GF-D8 (cell line): ENCODE data around the gene HOXC12.

ENCODE experiments used
- DNase-seq: peaks from one replicate; lab custom pipeline; 2025; lab: John Stamatoyannopoulos, UW

The HOXC12 gene

DNA sequence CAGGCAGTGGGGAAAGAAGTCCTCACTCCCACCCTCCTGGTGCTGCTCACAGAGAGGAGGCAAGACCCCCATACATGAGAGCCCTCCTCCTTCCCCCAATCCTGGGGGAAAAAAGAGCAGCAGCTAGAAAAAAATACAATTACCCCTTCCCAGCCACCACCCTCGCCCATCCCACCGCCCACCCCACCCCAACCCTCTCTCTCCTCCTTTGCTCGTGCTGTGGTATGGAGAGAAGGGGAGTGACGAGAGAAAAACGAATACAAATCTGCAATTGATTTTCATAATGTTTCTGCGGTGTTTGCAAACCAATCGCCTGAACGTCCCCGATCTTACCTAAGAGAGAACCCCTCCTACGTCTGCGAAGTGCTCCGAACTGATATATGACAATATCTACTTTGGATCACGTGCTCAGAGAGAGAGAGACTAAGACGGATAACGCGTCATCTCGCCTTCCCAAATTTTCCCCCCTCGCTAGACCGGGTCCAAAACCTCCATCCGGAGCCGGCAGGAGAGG is 18.1 kb downstream of the HOXC12 start, which contains the start of gene HOXC11:
Gene HOXC11 (plus strand): TSS at position 405 of the 514 bp plus-strand sequence. CDS start 116 bp downstream, outside the sequence.
- no peak for DNase-seq

DNA sequence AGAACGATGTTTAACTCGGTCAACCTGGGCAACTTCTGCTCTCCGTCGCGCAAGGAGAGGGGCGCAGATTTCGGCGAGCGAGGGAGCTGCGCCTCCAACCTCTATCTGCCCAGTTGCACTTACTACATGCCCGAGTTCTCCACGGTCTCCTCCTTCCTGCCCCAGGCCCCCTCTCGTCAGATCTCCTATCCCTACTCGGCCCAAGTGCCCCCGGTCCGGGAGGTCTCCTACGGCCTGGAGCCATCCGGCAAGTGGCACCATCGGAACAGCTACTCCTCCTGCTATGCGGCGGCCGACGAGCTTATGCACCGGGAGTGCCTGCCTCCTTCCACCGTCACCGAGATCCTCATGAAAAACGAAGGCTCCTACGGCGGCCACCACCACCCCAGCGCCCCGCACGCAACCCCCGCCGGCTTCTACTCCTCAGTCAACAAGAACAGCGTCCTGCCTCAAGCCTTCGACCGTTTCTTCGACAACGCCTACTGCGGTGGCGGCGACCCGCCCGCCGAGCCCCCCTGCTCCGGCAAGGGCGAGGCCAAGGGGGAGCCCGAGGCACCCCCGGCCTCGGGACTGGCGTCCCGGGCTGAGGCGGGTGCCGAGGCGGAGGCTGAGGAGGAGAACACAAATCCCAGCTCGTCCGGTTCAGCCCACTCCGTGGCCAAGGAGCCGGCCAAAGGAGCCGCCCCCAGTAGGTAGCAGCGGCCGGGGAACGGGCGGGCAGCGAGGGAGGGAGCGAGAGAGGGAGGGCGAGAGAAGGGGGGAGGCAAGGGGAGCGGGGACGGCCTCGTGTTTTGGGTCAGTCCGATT is 18.7 kb downstream of the HOXC12 start:
- no peak for DNase-seq

DNA sequence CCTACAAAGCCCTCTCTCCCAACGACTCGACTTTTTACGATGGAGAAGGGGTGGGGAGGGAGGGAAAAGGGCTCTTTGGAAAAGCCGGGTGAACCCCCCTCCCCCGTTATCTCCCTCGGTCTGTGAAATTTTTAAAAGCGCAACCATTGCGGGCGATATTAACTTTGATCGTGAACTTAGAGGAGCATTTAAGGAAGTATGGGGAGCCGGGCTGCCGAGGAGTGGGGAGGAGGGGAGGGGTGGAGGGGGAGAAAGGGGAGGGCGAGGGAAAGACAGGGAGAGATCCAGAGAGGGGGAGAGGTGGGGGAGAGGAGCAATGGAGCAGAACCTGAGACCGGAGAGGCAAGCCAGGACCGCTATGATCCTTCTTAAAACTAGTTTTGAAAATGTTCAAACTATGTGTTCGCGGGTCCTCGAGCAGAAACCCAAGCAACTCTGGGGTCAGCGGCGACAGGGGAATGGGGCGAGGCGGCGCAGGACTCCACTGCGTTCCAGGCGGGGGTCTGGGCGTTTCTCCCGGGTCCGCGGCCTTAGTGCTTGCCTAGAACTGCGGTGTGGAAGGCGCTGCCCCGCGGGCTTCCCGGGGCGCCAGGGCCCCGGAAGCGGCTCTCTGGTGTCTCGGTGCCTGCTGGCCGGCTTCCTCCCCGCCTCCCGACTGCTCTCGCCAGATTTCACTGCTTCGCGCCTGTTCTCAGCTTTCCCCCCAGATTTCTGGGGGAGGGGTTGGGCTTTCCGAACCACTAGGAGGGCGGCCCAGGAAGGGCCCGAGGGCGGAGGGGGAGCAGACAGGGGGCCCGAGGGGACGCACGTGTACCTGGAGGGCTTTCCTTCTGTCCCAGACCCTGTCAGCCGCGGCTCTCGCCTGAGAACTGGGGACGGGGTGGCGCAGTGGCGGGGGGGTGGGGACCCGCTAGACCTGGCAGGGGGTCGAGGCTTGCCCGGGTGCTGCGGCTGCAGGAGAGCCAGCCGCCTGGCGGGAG is 19.7 kb downstream of the HOXC12 start, which contains the start of gene HOTAIR:
Gene HOTAIR (minus strand): TSS at position 871 of the 980 bp plus-strand sequence.
- no peak for DNase-seq

DNA sequence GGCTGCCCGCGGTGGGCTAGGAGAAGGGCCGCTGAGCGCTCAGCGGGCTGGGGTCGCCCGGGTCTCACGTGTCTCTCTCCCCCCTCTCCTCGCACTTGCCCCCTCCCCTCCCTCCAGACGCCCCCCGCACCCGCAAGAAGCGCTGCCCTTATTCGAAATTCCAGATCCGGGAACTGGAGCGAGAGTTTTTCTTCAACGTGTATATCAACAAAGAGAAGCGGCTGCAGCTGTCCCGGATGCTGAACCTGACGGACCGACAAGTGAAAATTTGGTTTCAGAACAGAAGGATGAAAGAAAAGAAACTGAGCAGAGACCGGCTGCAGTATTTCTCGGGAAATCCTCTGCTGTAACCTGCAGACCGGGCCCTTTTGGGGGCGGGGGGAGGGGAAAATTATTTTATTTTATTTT is 20.4 kb downstream of the HOXC12 start:
- no peak for DNase-seq

DNA sequence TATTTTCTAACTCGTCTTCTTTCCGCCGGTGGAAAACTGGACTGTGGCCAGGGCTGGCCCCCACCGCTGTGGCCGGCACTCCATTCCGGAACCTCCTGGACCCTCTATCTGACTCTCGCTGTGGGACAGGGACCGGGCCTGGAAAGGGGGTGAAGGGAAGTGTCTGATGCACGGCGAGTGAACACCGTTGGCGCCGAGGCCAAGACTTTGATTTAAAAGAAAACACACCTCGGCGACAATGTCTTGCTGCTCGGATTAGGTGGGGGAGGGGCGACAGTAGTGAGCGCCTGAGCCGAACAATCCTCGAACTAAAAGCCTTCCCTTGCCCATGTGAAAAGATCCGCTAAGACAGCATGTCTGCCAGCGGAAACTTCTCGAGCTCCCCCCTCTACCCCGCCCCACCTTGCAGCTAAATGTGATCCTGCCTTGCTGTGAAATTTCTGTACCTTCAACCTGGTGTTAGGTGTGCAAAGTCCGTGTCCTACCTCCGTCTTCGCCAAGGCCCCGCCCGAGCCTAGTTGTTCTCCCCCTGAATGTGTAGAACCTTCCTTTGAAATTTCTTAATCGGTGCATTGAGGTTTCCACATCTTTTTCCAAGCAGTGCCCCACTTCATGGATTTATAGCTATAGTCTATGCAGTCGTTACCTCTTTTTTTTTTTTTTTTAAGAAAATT is 20.9 kb downstream of the HOXC12 start:
- no peak for DNase-seq

DNA sequence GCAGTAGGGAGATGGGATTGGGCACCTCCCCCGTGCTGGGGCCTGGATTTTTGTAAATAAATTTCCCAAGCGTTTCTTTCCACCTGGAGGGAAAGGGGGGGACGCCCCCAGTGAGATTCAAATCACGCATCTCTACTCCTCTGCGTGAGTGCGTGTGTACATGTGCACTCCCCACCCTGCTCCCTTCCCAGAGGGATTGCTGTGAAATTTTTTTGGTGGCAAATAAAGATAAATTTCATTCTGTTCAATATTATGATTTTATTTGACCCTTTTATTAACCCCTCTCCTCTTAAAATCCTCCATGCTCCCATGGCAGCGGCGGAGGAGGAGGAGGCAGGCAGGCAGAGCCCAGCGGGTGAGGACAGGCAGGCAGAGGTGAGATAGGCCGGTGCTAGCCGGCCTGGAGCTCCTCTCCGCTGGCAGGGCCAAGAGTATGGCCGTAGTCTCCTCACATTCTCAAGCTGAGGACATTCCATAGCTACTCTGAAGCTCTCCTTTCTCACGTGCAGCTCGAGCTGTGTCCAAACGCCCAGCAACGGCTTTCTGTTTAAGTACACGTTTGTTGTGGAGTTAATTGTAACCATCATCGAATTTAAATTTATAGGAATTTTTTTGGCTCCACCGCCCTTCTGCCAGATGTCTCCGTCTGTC is 21.6 kb downstream of the HOXC12 start:
- no peak for DNase-seq

DNA sequence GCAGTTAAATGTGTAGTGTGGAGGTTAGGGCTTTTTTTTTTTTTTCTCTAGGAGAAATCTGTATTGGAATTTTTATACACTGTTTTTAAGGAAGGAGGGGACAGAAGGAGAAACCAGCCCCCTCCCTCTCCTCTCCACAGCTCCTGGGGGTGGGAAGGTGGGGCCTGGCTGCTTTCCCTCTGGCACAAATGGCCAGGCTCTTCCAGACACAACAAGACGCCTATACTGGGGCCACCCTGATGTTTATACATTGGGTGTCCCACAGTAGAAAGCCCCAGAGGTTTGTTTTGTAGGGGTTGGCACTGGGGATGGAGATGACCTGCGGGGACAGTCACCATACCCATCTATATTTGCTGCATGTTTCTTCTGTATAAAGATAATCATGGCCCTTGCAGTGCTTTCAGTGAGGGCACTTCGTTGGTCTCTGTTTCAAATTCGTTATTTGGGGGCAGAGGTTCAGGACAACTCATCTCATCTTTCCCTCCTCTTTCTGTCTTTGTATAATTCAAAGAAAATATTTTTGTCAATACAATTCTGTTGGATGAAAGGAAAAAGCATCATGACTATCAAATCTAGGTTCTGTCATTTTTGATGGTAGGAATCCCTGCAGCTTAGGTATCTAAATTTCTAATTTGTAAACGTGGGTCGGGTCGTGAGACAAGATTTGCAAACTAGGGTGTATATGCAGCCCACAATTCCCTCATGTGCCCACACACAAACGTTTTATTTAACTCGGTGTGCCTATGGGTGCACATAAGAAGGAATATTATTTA is 22.3 kb downstream of the HOXC12 start:
- no peak for DNase-seq

DNA sequence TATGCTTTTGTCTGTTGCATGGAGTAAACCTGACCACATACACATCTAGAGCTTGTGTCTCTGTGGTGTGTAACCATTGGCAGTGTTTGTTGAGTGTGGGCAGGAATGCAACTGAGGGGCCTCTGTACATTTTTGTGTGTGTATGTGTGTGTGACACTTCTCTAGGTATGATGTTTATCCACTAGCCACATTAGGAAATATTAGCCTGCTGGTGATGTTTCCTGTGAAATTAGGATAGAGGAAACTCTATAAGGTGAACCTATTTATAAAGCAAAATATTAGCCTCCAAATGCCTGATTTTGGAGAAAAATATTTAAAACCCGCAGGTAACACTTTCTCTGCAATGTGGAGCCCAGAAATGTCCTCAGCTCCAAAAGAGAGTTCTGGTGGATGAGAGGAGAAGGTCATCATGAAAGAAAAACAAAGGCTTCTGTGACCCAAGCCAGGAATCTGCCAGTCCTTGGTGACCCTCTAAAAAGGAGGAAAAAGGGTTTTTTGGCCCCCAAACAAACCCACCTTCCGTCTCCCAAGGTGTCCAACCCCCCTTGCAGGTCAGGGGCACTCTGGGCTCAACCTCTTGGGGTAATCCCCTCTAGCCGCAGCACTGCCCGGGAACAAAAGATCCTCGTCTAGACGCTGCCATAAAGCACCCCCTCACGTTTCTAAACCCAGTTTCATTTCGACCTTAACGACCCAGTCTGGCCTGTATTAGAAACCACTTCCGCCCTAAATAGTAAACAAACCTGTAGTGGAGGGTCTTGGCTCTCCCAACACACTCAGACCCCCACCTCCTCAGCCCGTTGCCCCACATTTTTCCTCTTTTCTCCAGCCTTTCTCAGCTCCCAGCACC is 23.1 kb downstream of the HOXC12 start:
- no peak for DNase-seq

DNA sequence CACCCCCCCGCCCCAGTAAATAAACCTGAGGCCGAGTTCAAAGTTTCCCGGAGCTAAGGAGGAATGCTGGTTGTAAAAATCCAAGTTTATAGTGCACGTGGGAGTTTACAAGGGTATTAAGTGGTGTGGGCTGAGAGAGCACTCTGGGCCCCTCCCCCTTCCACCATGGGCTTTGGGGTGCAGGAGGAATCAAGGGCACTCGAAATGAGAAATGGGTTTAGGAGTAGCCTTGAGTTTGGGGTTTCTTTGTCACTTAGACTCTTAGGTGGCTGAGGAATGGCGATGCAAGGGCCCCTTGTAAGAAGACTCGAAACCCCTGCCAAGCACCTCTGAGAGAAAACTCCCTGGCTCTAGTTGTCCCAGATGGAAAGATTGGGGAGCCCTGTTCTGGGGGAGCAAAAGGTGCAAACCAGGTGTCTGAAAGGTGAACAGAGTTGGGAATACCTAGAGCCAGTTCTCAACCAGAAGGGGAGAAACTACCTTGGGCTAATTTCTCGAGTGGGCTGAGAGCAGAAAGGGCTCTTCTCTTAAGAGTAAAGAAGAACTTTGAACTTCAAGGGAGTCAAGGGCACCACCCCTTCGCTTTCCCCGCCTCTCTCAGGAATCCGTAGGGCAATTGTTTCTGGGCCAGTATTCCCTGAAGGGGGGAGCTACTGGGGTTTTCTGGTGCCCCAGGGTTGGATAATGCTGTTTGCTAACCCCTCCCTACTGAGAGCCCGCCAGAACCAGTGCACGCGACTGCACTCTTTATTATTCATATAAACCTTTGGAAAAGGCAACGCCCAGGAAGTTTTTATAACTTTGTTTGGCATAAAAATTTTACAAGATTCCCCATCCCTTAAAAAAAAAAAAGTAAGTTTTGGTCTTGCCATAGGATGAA is 24.0 kb downstream of the HOXC12 start:
- no peak for DNase-seq

DNA sequence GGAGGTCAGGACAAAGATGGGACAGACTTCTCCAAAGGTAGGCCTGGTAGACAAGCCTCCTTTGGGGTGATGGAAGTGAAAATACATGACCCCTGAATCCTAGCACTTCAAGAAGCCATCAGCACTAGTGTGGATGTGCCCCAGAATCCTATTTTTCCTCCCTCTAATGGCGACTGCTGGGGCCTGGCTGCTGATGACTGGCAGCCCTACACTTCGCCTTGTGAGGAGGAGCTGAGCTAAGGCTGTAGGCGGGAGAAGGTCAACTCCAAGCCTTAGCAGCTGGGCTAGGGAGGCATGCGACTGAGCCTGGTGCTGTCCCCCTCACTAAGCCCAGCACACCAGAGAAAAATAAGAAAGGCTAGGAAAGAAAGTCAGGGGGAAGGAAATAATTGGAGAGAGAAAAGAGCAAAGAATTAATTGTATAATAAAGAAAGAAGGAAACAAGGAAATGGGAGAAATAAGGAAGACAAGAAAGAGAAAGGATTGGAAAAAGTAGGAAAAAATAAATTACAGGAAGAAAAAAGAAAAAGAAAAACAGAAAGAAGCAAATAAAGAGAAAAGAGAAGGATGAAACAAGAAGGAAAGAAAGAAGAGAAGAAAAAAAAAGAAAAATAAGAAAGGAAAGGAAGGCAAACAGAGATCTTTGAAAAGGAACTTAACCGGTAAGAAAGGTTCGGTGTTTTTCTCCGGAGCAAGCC is 25.6 kb downstream of the HOXC12 start:
- no peak for DNase-seq

DNA sequence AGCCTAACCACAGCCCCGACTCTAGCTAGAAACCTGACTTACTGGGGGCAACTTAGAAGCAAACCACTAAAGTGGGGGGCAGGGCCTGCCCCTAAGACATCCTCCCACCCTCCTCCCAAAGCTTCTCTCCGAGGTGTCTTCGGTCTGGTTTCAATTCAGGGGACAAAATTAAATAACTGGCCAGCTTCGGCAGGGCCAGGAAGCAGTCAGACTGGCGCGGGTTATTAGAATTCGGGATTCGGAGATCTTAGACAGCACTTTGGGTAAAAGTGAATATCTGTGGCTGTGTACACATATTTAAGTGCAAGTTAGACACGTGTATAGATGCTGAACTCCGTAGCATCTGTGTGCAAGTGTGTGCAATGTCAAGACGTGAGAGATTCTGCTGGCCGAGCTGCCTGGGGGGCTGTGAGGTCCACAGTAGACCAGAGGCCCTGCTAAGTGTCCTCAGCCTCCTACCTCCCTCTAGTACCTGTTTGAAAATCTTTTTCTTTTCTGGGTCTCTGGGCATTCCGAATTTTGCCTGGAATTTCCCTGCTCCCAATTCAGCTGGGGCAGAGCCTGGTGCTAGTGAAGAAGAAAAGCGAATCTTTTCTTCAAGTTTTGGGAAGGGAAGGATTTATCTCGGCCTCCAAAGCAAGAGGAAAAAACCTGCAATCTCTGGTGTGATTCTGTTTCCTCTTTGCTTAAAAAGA is 26.2 kb downstream of the HOXC12 start:
- no peak for DNase-seq

DNA sequence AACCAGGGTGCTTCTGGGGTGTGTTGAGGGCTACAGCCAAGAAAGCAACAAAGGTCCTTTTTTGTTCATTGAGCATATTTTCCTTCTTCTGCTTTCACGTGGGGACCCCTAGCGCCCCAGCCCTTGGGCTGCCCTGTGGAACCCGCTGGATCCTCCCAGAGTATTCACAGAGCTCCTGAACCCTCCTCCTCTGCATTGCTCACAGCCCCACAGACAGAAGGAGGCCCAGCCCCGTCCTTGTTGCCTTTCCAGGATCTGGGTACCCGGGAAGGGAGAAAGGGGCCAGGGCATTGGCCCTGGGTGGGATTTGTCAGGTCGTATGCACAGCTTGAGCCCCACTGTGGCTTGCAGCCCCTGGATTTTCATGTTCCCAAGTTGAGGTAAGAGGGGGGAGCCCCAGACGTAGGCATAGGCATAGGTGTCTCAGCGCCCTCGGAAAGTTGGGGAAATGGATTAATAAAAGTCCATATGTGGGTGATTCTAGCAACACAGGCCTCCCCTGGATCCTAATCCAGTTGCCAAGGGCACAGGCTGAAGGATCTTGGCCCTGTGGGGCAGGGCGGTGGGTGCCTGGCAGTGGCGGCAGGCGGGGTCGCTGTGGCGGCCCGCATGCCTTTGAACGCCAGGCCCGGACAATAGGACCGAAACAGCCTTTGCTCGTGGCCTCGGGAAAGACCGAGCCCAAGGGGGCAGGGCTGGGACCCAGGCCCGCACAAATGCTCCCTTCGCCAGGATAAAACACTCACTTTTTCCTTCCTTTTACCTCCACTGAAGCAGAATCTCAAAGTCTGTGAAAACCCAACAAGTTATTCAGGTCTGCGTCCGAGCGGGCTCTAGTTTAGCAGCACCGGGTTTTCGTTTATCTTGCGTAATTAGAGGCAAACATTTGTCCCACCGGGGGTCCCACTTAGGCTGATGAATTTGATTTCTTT is 27.2 kb downstream of the HOXC12 start:
- DNase-seq, result no peak

DNA sequence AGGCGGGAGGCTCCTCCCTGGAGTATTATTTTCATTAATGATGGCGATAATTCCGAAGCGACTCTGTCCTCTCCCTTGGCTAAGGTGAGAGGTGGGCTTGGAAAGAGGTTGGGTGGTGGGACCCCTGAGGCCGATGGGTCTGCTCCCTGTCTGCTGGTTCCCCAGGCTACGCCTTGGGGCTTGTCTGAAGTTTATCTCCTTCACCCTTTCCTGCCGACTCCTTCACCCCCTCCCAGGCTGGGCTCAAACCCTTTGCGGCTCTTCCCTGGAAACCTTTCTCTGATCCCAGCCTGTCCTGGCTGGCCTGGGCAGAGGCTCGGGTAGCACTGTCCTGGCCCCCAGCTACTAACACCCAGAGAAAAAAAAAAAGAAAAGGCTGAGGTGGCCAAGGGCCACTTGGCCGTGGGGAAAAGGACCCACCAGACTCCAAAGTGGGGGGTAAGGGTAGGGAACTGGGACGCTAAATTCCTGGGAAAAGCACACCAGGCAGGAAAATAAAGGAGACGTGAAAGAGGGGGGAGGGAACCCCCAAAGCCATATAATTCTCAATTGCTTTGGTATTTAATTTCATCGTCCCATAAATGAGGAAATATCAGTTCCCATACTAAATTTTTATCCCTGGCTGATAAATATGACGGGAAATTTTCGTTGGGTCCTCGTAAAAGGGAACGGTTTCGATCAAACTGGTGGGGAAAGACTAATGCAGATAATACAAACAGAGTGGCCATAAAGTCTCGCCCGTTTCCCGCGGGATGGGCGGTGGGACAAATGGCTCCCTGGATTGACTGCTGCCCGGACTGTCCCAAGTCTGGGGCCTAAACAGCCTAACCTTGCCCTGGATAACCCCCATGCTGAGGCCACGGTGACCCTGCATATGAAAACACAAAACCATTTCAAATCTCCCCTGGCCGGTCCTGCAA is 28.2 kb downstream of the HOXC12 start:
- no peak for DNase-seq

DNA sequence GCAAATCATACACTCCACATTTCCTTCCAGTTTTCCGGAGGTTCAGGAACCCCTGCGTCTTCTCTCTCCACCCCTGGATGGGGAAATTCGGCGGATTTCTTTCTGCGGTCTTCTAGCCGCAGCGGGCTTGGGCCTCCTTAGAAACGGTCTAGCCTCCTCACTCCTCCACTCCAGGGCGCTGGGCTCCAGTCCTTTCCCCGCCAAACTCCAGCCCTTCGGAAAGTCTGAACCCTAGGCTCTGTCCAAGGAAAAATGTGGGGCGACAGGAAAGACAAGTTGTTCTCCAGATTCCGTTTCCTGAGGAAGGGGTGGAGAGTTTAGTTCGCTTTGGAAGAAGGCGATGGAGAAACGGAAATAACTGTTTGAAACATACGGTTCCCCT is 28.9 kb downstream of the HOXC12 start:
- DNase-seq, result no peak

DNA sequence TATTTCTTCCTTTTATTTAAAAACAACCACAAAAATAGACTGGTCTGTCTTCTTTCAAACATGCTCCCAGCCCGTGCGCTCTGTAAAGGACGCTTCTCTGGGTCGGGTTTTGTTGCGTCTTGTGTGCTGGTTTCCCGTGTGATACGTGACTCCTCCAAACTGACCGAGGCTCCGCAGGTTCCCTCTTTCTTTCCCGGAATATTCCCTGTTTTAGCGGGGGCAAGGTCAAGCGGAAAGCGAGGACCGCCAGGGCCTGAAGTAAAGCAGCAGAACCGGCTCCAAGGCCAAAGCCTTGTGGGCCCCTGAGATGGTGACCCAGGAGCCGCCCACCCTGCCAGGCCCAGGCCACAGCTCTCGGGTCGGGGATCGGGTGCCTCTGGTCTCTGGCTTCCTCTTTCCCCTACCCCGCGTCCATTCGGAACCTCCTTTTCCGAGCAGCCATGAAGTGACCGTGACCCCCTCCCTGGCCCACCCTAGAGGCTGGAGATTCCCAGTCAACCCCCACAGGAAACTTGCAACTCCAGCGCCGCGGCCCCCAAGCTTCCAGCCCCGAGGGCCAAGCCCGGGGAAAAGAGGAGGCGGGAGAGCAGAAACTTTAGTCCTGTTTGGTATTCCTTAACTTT is 29.4 kb downstream of the HOXC12 start:
- DNase-seq, result no peak
